Dendritic cell treated with granulocyte-macrophage colony-stimulating factor and Interleukin-4, amounts not matched to agents 40 ng/mL and 50 ng/mL, for 4 days (primary cell): ENCODE measurements around the gene SBNO2.

Source experiments
- H3K27ac Mint-ChIP-seq: one replicate; pipeline ENCODE4 v1.8.0; 2022; ENCODE audit warnings: mild to moderate bottlenecking, mixed read lengths
- H3K27me3 Mint-ChIP-seq: one replicate; pipeline ENCODE4 v1.8.0; 2022; ENCODE audit warnings: mild to moderate bottlenecking, mixed read lengths
- H3K36me3 Mint-ChIP-seq: one replicate; pipeline ENCODE4 v1.8.0; 2022; ENCODE audit warnings: low read depth, mixed read lengths
- H3K4me1 Mint-ChIP-seq: one replicate; pipeline ENCODE4 v1.8.0; 2022; ENCODE audit warnings: low read depth, mixed read lengths
- H3K4me3 Mint-ChIP-seq: one replicate; pipeline ENCODE4 v1.8.0; 2022; ENCODE audit warnings: mild to moderate bottlenecking, moderate library complexity, mixed read lengths
- H3K9me3 Mint-ChIP-seq: one replicate; pipeline ENCODE4 v1.8.0; 2022; ENCODE audit warnings: mixed read lengths
- intact Hi-C: fragments of 100-400 bp; cut with micrococcal nuclease; formaldehyde crosslinking; loops from one replicate; pipeline ENCODE4 v1.15.0; 2022

The SBNO2 gene, protein sequence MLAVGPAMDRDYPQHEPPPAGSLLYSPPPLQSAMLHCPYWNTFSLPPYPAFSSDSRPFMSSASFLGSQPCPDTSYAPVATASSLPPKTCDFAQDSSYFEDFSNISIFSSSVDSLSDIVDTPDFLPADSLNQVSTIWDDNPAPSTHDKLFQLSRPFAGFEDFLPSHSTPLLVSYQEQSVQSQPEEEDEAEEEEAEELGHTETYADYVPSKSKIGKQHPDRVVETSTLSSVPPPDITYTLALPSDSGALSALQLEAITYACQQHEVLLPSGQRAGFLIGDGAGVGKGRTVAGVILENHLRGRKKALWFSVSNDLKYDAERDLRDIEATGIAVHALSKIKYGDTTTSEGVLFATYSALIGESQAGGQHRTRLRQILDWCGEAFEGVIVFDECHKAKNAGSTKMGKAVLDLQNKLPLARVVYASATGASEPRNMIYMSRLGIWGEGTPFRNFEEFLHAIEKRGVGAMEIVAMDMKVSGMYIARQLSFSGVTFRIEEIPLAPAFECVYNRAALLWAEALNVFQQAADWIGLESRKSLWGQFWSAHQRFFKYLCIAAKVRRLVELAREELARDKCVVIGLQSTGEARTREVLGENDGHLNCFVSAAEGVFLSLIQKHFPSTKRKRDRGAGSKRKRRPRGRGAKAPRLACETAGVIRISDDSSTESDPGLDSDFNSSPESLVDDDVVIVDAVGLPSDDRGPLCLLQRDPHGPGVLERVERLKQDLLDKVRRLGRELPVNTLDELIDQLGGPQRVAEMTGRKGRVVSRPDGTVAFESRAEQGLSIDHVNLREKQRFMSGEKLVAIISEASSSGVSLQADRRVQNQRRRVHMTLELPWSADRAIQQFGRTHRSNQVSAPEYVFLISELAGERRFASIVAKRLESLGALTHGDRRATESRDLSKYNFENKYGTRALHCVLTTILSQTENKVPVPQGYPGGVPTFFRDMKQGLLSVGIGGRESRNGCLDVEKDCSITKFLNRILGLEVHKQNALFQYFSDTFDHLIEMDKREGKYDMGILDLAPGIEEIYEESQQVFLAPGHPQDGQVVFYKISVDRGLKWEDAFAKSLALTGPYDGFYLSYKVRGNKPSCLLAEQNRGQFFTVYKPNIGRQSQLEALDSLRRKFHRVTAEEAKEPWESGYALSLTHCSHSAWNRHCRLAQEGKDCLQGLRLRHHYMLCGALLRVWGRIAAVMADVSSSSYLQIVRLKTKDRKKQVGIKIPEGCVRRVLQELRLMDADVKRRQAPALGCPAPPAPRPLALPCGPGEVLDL (N-terminal part only)

DNA sequence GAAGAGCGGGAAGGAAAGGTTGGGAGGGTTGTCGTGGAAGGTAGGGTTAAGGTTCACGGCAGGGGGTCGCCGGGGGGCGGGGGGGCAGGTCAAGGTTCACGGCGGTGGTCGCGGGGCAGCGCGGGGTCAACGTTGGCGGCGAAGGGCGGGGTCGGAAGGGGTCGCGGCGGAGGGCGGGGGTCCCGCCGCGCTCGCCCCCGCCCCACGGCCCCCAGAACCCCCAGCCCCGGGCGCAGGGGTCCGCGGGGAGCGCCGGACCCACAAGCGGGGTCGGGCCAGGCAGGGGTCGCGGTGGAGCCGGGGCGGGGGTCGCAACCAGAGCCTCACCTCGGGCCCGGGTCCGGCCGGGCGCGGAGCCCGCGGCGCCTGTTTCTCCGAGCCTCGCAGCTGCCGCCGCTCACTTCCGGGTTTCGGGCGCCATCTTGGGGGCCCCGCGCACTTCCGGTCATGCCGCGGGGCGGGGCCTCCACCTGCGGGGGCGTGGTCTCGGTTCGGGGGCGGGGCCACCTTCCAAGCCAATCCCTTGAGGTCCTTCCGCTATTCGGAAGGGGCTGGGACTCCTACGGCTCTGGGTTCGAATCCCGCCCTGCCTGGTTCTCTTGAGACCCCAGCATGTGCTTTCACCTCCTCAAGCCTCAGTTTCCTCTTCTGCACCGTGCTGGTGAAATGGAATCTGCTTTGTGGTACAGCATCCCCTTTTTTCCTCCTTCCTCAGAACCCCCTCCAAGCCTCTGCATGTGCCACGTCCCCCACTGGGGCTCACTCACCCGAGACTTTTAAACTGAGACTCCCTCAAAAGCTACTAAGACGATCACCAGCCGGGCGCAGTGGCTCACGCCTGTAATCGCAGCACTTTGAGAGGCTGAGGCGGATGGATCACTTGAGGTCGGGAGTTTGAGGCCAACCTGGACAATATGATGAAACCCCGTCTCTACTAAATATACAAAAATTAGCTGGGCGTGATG lies at the start of gene SBNO2:
Gene SBNO2, minus strand, starts transcription at position 424 of the 965 bp plus-strand sequence. CDS start 19,992 bp downstream, outside the sequence.
- no peaks in the 10 kb centered on the region for H3K9me3 Mint-ChIP-seq
- H3K36me3 Mint-ChIP-seq, result peaks cover 47% of the 10 kb centered on the region
- no peaks in the 10 kb centered on the region for H3K27me3 Mint-ChIP-seq
- intact Hi-C loops, result loop anchor here (5.0 kb wide), 1 partner anchor 42 kb away; no protein-coding TSS in a partner anchor
- H3K4me3 Mint-ChIP-seq, result peak within 1 kb of the TSS; percentile 98
- H3K4me1 Mint-ChIP-seq, result peaks cover 72% of the 10 kb centered on the region
- peak within 1 kb of the TSS; percentile 99 for H3K27ac Mint-ChIP-seq

DNA sequence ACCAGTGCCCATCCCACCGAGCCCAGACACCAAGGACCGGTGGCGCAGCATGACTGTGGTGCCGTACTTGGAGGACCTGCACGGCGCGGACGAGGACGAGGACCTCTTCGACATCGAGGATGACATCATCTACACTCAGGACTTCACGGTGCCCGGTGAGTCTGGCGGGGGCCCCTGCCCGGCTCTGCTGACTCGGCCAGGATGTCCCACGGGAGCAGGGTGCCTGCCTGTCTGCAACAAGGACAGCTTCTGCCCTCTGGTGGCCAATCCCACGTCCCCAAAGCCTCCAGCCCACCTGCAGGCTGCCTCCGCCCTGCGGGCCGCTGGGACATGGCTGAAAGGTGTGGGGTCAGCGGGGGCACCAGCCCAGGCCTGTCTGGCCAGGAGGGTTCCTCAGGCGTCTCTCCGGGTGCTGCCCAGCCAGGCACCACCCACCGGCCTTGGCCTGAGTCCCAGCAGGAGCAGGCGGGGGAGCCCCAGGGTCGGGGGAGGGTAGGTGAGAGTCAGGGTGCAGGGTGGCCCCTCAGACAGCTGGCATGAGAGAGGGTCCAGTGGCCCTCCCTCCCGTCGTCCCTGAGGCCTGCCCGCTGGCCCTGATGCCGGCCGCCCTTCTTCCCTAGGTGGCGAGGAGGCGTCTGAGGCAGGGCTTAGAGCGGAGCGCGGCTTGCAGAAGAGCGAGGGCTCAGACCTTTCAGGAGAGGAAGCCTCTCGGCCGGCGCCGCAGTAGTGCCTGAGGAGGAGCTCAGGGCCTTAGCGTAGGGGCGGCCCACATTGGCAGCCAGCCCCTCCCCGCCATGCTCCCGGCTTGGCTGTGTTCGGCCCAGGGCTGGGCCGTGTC lies 49.2 kb upstream of the SBNO2 start:
- peaks cover 21% of the 10 kb centered on the region for H3K4me1 Mint-ChIP-seq
- H3K4me3 Mint-ChIP-seq, result no peak overlapping the region
- intact Hi-C loops, result no loop called here
- peaks cover 92% of the 10 kb centered on the region for H3K36me3 Mint-ChIP-seq
- H3K27ac Mint-ChIP-seq, result no peak overlapping the region
- no peaks in the 10 kb centered on the region for H3K9me3 Mint-ChIP-seq
- no peaks in the 10 kb centered on the region for H3K27me3 Mint-ChIP-seq

DNA sequence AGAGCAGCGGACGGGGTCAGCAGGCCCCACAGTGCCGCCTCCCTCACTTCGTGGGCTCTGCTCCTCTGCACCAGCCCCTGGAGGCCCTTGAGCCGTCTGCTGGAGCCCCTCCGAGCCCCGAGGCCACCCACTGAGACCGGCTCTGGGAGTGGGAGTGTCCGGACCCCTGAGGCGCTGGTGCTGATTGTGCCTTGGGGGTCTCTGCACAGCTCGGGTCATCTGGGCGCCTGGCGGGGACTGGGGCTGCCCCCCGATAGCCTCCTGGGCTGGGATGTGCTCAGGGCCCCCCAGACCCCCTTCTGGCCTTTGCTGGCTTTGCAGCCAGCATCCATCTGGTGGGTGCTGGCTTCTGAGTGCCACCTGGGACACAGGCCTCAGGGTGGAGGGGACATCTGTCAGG lies 48.3 kb upstream of the SBNO2 start:
- Mint-ChIP-seq H3K4me3 (no peak overlapping the region), H3K4me1 (peaks cover 29% of the 10 kb centered on the region), H3K27ac (no peak overlapping the region), H3K36me3 (peaks cover 92% of the 10 kb centered on the region), H3K9me3 (no peaks in the 10 kb centered on the region), H3K27me3 (no peaks in the 10 kb centered on the region)
- intact Hi-C loops, result no loop called here

DNA sequence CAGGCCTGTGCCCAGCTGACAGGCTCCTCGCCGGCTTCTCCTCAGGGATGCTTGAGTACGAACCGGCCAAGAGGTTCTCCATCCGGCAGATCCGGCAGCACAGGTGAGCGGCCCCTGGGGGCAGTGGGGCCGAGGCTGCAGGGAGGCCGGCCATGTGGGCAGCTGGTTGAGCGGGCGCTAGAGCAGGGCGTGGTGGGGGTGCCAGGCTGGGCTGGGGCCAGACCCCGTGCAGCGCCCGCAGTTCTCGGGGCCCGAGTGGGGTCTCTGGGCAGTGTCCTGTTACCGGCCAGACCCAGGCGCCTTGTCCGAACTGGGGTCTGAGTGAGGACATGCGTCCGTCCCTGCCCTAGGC lies 47.8 kb upstream of the SBNO2 start:
- Mint-ChIP-seq H3K27ac (no peak overlapping the region), H3K4me3 (no peak overlapping the region), H3K9me3 (no peaks in the 10 kb centered on the region), H3K4me1 (peaks cover 32% of the 10 kb centered on the region), H3K27me3 (no peaks in the 10 kb centered on the region), H3K36me3 (peaks cover 92% of the 10 kb centered on the region)
- intact Hi-C loops, result no loop called here

DNA sequence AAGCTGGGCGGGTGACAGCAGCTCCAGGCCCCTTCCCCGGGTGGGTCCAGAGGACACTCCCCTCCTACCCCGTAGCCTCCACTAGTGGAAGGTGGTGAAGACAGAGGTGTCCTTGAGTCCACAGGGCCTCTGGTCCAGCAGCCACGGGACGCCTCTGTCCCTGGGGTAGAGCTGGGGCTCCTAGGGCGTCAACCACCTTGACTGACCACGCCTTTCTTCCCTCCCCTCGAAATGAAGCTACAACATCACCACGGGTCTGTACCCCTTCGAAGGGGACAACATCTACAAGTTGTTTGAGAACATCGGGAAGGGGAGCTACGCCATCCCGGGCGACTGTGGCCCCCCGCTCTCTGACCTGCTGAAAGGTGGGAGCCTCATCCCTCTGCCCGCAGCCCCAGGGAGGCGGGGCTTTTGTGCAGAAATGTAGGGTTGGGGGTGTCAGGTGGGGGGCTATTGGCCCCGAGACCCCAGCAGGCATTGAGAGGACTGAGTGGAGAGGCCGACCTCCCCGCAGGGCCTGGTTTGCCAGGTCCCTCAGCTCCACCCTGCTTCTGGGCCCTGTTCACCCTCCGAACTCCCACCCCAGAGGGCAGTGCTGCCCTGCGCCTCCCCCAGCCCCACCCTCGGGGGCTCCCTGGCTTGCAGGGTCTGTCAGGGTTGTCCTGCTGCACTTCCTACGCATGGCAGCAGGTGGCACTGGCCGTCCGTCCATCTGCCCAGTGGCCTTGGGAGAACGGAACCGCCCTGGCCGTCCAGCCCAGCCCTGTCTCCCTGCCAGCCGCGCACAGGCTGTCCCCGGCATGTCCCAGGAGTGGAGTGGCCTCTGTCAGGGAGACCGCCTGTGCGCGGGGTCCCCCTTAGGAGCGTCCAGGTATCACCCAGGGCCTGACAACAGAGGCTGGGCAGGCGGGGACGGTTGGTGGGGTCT lies 47.2 kb upstream of the SBNO2 start:
- no peak overlapping the region for H3K4me3 Mint-ChIP-seq
- H3K36me3 Mint-ChIP-seq, result peaks cover 92% of the 10 kb centered on the region
- no peak overlapping the region for H3K27ac Mint-ChIP-seq
- no peaks in the 10 kb centered on the region for H3K27me3 Mint-ChIP-seq
- peaks cover 32% of the 10 kb centered on the region for H3K4me1 Mint-ChIP-seq
- H3K9me3 Mint-ChIP-seq, result no peaks in the 10 kb centered on the region
- intact Hi-C loops, result no loop called here

DNA sequence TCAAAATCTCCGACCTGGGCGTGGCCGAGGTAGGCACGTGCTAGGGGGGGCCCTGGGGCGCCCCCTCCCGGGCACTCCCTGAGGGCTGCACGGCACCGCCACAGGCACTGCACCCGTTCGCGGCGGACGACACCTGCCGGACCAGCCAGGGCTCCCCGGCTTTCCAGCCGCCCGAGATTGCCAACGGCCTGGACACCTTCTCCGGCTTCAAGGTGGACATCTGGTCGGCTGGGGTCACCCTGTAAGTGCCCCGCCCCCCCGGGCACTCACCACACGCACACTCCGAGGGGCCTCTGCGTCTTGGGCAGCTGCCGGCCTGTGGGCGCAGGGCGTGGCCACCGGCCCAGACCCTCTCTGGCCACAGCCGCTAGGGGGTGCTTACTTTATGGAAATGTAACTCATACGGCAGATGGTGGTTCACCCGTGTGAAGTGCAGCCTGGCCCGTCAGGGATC lies 46.4 kb upstream of the SBNO2 start:
- Mint-ChIP-seq H3K27ac (no peak overlapping the region), H3K4me1 (peaks cover 32% of the 10 kb centered on the region), H3K27me3 (no peaks in the 10 kb centered on the region), H3K4me3 (no peak overlapping the region), H3K9me3 (no peaks in the 10 kb centered on the region), H3K36me3 (peaks cover 91% of the 10 kb centered on the region)
- intact Hi-C loops, result no loop called here

DNA sequence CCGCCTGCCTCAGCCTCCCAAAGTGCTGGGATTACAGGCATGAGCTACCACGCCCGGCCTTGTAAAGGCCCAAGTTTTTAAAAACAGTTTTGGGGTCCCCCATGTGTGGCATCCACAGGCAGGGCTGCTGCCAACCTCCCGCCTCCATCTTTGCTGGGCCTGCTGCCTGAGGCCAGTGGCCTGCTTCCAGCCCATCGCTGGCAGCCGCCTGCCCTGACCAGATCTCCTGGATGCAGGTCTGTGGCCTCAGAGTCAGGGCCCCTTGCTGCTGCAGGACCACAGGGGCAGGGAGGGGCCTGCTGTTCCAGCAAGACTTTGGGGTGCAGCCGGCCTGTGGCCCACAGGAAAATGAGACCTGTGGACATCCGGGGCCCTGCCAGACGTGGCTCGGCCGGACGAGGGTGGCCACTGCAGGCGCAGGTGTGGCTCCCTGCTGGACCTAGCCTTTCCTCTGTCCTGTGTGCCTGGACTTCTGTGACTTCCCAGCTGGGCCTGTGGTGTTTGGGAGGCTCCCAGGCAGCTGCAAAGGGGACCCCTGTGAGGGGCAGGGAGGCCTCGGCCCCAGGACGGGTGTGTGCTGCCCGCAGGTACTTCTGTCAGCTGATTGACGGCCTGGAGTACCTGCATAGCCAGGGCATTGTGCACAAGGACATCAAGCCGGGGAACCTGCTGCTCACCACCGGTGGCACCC lies 45.9 kb upstream of the SBNO2 start:
- peaks cover 90% of the 10 kb centered on the region for H3K36me3 Mint-ChIP-seq
- intact Hi-C loops, result no loop called here
- no peak overlapping the region for H3K4me3 Mint-ChIP-seq
- peaks cover 32% of the 10 kb centered on the region for H3K4me1 Mint-ChIP-seq
- H3K27me3 Mint-ChIP-seq, result no peaks in the 10 kb centered on the region
- H3K9me3 Mint-ChIP-seq, result no peaks in the 10 kb centered on the region
- H3K27ac Mint-ChIP-seq, result no peak overlapping the region

DNA sequence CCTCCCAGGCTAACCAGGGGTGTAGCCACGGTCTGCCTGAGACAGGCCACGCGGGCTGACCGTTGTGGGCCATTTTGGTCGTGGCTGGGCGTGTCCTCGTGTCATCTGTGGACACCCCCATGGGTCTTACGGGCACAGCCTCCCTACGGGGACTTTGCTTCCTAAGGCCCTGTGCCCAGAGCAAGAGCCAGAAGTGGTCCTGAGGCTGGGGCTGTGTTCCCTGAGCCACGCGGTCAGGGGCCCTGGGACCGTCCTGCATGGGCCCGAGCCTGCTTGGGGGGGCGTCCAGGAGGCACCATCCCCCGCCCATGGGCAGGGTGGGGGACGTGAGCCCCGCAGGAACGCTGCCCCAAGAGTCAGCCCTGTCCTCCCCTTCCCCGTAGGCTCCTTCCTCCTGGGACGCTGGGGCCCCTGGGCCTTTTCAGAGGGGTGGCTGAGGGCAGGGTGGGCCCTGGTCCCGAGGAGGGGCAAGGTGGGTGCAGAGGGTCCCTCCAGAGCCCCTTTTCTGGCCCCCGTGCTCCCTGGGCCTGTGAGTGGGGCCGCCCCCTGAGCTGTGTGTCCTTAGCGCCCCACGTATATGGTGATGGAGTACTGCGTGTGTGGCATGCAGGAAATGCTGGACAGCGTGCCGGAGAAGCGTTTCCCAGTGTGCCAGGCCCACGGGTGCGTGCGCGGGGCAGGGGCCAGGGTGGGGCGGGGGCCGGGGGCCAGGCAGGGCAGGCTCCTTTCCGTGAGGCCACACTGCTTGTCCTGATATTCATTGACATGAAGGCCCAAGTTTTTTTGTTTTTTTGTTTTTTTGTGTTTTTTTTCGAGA lies 44.9 kb upstream of the SBNO2 start:
- Mint-ChIP-seq H3K4me1 (peaks cover 32% of the 10 kb centered on the region), H3K9me3 (no peaks in the 10 kb centered on the region), H3K27ac (no peak overlapping the region), H3K4me3 (no peak overlapping the region), H3K36me3 (peaks cover 81% of the 10 kb centered on the region), H3K27me3 (no peaks in the 10 kb centered on the region)
- intact Hi-C loops, result no loop called here

DNA sequence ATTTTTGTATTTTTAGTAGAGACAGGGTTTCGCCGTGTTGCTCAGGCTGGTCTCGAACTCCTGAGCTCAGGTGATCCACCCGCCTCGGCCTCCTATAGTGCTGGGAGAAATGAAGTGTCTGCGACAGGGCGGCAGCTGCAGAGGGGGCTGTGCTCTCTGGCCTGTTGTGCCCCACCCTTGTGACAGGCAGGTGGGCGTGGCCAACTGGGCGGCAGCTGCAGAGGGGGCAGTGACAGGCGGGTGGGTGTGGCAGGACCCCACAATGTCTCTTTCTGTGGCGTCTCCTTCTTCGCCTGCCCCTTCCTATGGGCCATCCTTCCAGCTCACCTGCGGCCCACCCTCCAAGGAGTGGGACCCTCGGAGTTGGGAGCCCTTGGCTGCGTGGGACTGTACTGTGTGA lies 43.3 kb upstream of the SBNO2 start:
- Mint-ChIP-seq H3K4me1 (peaks cover 41% of the 10 kb centered on the region), H3K27ac (no peak overlapping the region), H3K27me3 (no peaks in the 10 kb centered on the region), H3K9me3 (no peaks in the 10 kb centered on the region), H3K4me3 (no peak overlapping the region), H3K36me3 (peaks cover 73% of the 10 kb centered on the region)
- intact Hi-C loops, result no loop called here

DNA sequence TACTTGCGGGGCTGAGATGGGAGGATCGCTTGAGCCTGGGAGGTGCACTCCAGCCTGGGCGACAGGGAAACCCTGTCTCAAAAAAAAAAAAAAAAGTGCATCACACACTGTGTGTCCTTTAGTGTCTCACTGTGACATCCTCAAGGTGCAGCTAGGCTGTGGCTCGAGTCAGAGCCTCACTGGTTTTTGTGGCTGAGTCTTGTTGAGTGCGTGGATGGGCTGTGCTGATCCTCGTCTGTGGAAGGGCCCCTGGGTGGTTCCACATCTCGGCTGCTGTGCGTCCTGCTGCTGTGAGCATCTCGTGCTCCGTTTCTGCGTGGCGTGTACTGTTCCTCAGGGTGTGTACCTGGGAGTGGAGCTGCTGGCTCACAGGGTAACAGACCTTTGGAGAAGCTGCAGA lies 42.7 kb upstream of the SBNO2 start:
- Mint-ChIP-seq H3K27me3 (no peaks in the 10 kb centered on the region), H3K4me3 (no peak overlapping the region), H3K36me3 (peaks cover 71% of the 10 kb centered on the region), H3K9me3 (no peaks in the 10 kb centered on the region), H3K4me1 (peaks cover 43% of the 10 kb centered on the region), H3K27ac (no peak overlapping the region)
- intact Hi-C loops, result no loop called here
